ENCODE results near the gene MKRN3.

MKRN3 gene

GRCh38 chr15:23599053-23599452 lies 33.6 kb downstream of the MKRN3 start:
- Histone ChIP-seq H3K4me1 (no peaks in the 10 kb centered on the region), H3K9me3 (replicated peaks in 1 of 11) (no peaks in the 10 kb centered on the region; a peak in 1 of 22 replicates), H3K4me2 (no peak overlapping the region), H3K9ac (no peak overlapping the region), H4K20me1 (no peaks in the 10 kb centered on the region), H3K36me3 (no peaks in the 10 kb centered on the region), H3K27ac (no peak overlapping the region), H3K4me3 (no peak overlapping the region), H3K27me3 (no peaks in the 10 kb centered on the region)
- TF ChIP-seq Cebpa-rat (IDR thresholded peaks at IDR 0.05) = no peak

- H3K4me1 ChIP-seq = peaks cover 0 to 7% (median 0%) of the 10 kb centered on the region in 10 experiments; a peak in 1 of 20 replicates
- H3K36me3 ChIP-seq = no peaks in the 10 kb centered on the region
- no peaks in the 10 kb centered on the region for H4K20me1 ChIP-seq
- no peak overlapping the region for H3K4me3 ChIP-seq
- H3K9ac ChIP-seq = no peak overlapping the region
- no peak overlapping the region for H3K27ac ChIP-seq
- no peaks in the 10 kb centered on the region for H3K27me3 ChIP-seq
- TF ChIP-seq Cebpa-rat (IDR thresholded peaks at IDR 0.05) = no peak
- peaks cover 0 to 4% (median 0%) of the 10 kb centered on the region in 11 experiments; a peak in 3 of 22 replicates for H3K9me3 ChIP-seq (replicated peaks in 1 of 11)
- no peak overlapping the region for H3K4me2 ChIP-seq
Measured at GRCh38 chr15:23602124-23602523, 36.6 kb downstream of the MKRN3 start.

- H4K20me1 ChIP-seq = no peaks in the 10 kb centered on the region
- no peak overlapping the region for H3K4me2 ChIP-seq
- peaks cover 0 to 7% (median 0%) of the 10 kb centered on the region in 10 experiments; a peak in 1 of 20 replicates for H3K4me1 ChIP-seq
- no peak for TF ChIP-seq Cebpa-rat (IDR thresholded peaks at IDR 0.05)
- no peak overlapping the region for H3K9ac ChIP-seq
- H3K9me3 ChIP-seq (replicated peaks in 1 of 11) = peaks cover 0 to 4% (median 0%) of the 10 kb centered on the region in 11 experiments; a peak in 3 of 22 replicates
- no peaks in the 10 kb centered on the region for H3K27me3 ChIP-seq
- H3K4me3 ChIP-seq = no peak overlapping the region
- no peak overlapping the region for H3K27ac ChIP-seq
- no peaks in the 10 kb centered on the region for H3K36me3 ChIP-seq
Measured at GRCh38 chr15:23606226-23606625, 40.8 kb downstream of the MKRN3 start.

GRCh38 chr15:23616536-23616935 lies 51.1 kb downstream of the MKRN3 start:
- TF ChIP-seq Cebpa-rat (IDR thresholded peaks at IDR 0.05) = no peak
- Histone ChIP-seq H3K4me1 (no peaks in the 10 kb centered on the region; a peak in 1 of 20 replicates), H3K9me3 (replicated peaks in 1 of 11) (peaks cover 0 to 12% (median 5%) of the 10 kb centered on the region in 11 experiments; a peak in 9 of 22 replicates), H3K4me3 (no peak overlapping the region), H3K27me3 (no peaks in the 10 kb centered on the region), H3K9ac (no peak overlapping the region), H3K4me2 (no peak overlapping the region), H3K27ac (no peak overlapping the region), H4K20me1 (no peaks in the 10 kb centered on the region), H3K36me3 (no peaks in the 10 kb centered on the region)

Measured in BLaER1 treated with 17β-estradiol and CSF1 and Interleukin-3, amounts not matched to agents 10 nM and 100 nM (cell line).